A549 treated with RU486 at 1 μM for 4 hours (cell line): ENCODE results near the gene FOXA3. TPM values are rescaled to one million over a fixed set of nuclear protein-coding genes. Genes with fewer than 3 reads are reported as not detected.

ENCODE experiments used
- total RNA-seq: library from RNA; stranded (reverse); fragments of 200-300 nt; extraction: Qiagen RNA extraction; gene quantifications from 5 replicates; pipeline ENCODE4 v1.2.3, GENCODE V29; 2022; ENCODE audit warnings: low read depth

Gene FOXA3
- total RNA-seq: 0.58 to 1.1 TPM (median 0.81 TPM) in 5 replicates

GRCh38 chr19:45863840-45864628 is at the start of gene FOXA3:
TSS of gene FOXA3 (plus strand) at chr19:45864326. CDS start at chr19:45864457, 131 bp downstream.

GRCh38 chr19:45814851-45815480 is 49.2 kb upstream of the FOXA3 start, which contains the start of gene RSPH6A:
TSS of gene RSPH6A (minus strand) at chr19:45815308. CDS start at chr19:45815176, 132 bp downstream.

GRCh38 chr19:45862564-45863334 is 1.4 kb upstream of the FOXA3 start, which contains the start of gene SYMPK:
TSS of gene SYMPK (minus strand) at chr19:45863147. CDS start at chr19:45854495, 8,652 bp downstream.

GRCh38 chr19:45885556-45886426 is 21.7 kb downstream of the FOXA3 start, which contains the start of gene IRF2BP1:
TSS of gene IRF2BP1 (minus strand) at chr19:45886141. CDS start at chr19:45885774, 367 bp downstream.

GRCh38 chr19:45901912-45902650 is 38.0 kb downstream of the FOXA3 start, which contains the start of gene MYPOP:
TSS of gene MYPOP (minus strand) at chr19:45902613. CDS start at chr19:45901773, 840 bp downstream.

GRCh38 chr19:45913874-45914830 is 50.0 kb downstream of the FOXA3 start, which contains the start of gene NANOS2:
TSS of gene NANOS2 (minus strand) at chr19:45914778. CDS start at chr19:45914693, 85 bp downstream.

Other genes with a start within 250 kb of the FOXA3 start
- 20.3 to 23.8 TPM (median 21.3 TPM) in 5 replicates for gene EML2, start 224.9 kb upstream of the FOXA3 start, total RNA-seq
- 2.3 to 3.8 TPM (median 2.6 TPM) in 5 replicates for gene GIPR, start 196.1 kb upstream of the FOXA3 start, total RNA-seq
- 773 to 1,010 TPM (median 799 TPM) in 5 replicates for gene SNRPD2, start 172.4 kb upstream of the FOXA3 start, total RNA-seq
- gene QPCTL, start 171.7 kb upstream of the FOXA3 start, total RNA-seq: 6.9 to 10.7 TPM (median 9.5 TPM) in 5 replicates
- 7.2 to 12.3 TPM (median 9.9 TPM) in 5 replicates for gene FBXO46, start 133.4 kb upstream of the FOXA3 start, total RNA-seq
- 0.06 to 0.10 TPM (median 0.08 TPM) in 3 of 5 replicates, not detected in the others for gene MEIOSIN, start 130.9 kb upstream of the FOXA3 start, total RNA-seq
- gene SIX5, start 95.1 kb upstream of the FOXA3 start, total RNA-seq: 19.1 to 34.9 TPM (median 27.8 TPM) in 5 replicates
- gene DMPK, start 81.8 kb upstream of the FOXA3 start, total RNA-seq: 34.3 to 53.0 TPM (median 48.1 TPM) in 5 replicates
- 21.9 to 41.9 TPM (median 34.3 TPM) in 5 replicates for gene DMWD, start 71.5 kb upstream of the FOXA3 start, total RNA-seq
- gene RSPH6A, start 49.0 kb upstream of the FOXA3 start, total RNA-seq: 0.03 TPM in 1 of 5 replicates, not detected in the others
- 54.6 to 80.7 TPM (median 76.2 TPM) in 5 replicates for gene SYMPK, start 1.2 kb upstream of the FOXA3 start, total RNA-seq
- gene IRF2BP1, start 21.8 kb downstream of the FOXA3 start, total RNA-seq: 21.6 to 38.9 TPM (median 35.1 TPM) in 5 replicates
- 5.9 to 11.3 TPM (median 9.3 TPM) in 5 replicates for gene MYPOP, start 38.3 kb downstream of the FOXA3 start, total RNA-seq
- gene NANOS2, start 50.5 kb downstream of the FOXA3 start, total RNA-seq: not detected in 5 replicates
- 0.08 to 0.19 TPM (median 0.11 TPM) in 5 replicates for gene NOVA2, start 109.5 kb downstream of the FOXA3 start, total RNA-seq
- gene CCDC61, start 131.1 kb downstream of the FOXA3 start, total RNA-seq: 3.0 to 6.4 TPM (median 4.6 TPM) in 5 replicates
- not detected in 5 replicates for gene PGLYRP1, start 158.7 kb downstream of the FOXA3 start, total RNA-seq
- 0.38 to 0.78 TPM (median 0.51 TPM) in 5 replicates for gene IGFL4, start 176.7 kb downstream of the FOXA3 start, total RNA-seq